Stimulated activated CD8-positive, alpha-beta memory T cell treated with anti-CD3 and anti-CD28 coated beads, Interleukin-15, amount 100 ng/mL, for 1 hour (primary cell): ENCODE measurements around the gene VANGL2.
"Not testable (repeated sequence)": the region's sequence is repeated elsewhere in the genome, so short reads cannot be mapped to it uniquely, and the experiment has no call there.

ENCODE experiments used
- DNase-seq: peaks from one replicate; pipeline ENCODE4 v3.0.0-alpha.2; 2020; ENCODE audit warnings: low read depth

VANGL2 gene

DNA sequence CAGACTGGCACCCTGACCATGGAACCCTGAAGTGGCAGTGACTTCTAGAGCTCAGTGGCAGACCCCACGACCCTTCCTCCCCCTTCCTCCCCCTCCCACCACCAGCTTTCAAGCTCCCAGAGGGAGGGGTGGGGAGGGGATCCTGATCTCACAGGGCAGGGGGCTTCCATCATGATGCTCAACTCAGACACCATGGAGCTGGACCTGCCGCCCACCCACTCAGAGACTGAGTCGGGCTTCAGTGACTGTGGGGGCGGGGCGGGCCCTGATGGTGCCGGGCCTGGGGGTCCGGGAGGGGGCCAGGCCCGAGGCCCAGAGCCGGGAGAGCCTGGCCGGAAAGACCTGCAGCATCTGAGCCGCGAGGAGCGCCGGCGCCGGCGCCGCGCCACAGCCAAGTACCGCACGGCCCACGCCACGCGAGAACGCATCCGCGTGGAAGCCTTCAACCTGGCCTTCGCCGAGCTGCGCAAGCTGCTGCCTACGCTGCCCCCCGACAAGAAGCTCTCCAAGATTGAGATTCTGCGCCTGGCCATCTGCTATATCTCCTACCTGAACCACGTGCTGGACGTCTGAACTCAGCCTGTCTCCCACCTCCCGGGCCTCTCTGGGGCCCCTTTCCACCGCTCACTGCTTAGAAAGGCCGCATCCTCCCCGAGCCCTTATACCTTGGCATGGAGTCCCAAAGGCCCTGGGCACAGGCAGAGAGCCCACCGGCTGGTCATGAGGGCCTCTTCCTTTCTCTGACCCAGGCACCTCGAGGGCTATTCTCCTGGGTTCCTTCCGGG is 29.6 kb upstream of the VANGL2 start:
- no peak for DNase-seq

DNA sequence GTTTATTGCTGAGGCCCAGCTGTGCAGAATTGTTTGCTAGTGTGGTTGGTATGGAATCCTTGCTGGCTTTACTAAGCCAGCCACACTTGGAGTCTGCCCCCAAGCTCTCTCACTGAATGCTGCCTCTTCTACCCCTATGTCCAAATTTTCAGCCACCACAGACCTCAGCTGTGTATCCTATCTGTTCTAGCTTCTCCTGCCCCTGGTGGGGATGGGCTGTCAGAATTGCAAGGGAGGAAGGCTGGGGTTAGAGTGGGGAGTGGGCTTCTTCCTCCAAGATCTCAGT is 29.1 kb upstream of the VANGL2 start:
- no peak for DNase-seq

DNA sequence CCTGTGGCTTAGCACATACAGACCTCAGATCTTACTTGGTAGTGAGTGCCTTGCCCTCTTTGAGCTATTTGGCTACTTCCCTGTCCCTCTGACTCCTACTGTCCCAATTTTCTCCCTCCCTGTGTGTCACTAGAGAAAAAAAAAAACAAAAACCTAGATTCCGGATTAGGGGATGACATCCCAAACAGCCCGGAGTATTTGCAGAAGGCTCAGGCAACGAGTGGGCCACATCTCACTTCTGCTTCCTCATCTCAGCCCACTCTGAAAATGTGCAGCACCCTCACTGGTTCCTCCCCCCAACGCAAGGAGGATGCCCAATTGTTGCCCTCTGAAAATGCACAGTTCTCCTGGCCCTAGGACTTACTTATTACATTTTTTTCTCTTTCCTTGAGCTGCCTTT is 28.6 kb upstream of the VANGL2 start:
- no peak for DNase-seq

DNA sequence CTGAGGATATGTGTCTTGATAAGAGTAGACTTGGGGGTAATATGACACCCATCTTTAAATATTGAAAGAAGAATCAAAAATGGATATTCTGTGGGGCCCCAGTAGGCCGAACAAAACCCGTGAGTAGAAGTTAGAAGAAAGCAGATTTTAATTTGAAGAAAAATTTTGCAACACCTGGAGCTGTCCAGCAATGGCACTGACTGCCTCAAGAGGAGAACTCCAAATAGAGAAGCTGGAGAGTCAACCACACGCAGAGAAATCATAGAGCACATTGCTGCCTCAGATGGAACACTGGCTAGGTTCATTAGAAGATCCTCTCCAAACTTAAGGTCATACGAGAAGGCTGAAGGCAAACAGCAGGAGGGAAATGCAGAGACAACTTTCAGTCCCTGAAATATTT is 26.7 kb upstream of the VANGL2 start:
- DNase-seq = no peak

DNA sequence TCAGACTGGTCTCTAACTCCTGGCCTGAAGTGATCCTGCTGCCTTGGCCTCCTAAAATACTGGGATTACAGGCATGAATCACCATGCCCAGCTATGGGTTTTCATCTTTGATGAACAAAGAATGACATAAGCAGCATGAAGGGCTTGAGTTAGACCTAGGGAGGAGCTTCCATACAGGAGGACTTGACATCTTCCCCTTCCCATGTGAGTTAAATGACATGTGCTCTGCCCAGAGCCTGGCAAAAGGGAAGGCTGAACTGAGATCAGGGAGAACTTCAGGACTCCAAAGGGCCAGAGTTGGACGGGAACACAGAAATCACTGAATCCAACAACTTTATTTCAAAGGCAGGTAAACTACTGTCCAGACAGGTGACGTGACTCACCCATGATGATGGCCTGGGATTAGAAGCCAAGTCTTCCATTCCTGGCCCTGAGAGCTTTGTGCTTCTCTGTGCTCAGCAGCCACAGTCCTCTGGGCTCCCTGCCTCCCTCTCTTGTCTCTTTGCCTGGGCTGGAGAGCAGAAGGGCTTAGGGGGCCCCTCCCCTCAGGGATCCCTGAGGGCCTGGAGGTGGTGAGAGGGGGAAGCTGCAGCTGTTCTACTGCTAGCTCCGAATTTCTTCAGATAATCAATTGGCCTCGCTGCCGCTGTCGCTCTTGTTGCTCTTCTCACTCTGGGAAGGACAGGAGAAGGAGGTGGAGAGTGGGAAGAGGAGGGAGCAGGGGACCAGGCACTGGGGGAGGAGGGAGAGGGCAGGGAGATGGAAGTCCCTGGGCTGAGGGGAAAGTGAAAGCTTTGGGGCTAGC is 25.9 kb upstream of the VANGL2 start:
- DNase-seq = no peak

DNA sequence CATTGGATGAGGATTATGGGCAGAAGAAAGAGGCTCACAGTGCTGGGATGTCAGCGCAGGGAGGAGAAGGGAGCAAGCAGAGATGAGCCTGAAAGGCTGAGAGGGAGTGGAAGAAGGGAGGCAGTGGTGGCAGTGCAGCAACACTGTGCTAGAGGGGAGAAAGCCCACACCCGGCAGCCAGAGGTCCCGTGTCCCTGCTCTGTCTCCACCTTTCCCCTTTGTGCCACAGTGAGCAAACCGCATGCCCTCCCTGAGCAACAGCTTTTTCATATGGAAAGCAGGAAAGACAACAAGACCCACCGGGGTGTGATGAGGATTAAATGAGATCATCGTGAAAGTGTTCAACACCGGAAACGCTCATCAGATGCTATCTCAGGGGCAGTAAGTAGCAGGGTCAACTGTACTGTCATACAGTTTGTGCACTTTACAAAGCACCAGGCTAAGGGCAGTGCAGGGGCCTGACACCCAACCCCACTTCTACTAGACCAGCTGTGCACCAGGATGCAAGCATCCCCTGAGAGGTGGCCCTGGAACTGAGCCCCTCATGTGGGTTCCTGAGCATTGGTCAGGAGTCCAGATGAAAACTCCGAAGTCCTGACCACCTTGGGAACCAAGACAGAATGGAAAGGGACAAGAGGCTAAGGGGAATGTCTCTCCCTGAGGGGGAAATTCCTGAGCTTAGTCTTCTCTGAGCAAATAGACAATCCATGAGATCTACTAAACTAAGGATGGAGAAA is 24.4 kb upstream of the VANGL2 start:
- DNase-seq = no peak

DNA sequence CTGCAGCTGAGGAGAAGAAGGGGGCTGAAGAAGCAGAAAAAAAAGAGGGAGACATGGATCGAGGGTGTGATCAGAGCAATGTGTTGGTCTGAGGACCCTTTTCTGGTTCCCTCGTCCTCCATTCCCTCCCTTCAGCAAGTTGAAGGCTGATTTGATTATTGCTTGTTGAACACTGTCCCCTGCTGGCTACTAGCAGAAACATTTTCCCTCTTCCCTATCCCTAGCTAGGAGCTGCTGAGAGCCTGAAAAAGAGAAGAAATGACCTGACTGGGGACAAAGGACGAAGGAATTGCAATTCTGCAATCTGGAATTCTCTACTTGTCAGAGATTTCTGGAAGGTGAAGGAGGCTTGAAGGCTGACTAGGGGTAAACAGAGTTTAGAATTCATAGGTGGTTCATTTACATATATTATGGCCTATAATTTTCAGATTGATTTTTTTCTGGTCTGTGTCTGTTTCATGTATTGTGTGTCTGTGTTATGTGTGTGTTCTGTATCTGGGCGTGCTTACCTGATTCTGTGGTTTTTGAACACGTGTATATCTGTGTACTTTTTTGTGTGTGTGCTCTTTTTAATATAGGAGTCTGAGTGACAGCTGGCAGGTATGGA is 23.7 kb upstream of the VANGL2 start:
- no peak for DNase-seq

DNA sequence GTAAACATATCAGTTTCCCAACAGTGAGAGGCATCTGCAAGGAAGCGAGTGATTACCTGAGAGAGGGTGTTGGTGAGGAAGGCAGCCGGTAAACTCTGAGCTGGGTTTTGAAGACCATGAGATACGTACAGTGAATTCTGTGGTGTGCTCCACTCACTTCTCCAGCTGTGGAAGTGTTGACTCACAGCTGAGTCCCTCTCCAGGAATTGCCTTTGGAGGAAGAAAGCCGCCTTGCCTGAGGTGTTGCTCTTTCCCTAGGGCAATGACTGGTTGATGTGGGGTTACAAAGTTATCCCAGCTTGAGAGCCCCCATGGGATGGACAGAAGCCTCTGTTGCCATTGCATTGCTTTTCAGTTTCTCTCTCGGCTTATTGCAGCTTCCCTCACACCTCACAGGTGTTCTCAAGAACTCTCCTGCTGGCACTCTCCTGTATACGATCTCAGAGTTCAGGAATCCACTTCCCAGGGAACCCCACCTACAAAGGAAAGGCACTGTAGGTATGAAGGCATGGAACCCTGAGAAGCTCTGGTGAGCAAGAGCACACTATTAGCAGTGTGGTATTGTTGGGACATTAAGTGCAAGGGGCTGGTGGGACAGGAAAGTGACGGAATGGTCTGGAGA is 22.7 kb upstream of the VANGL2 start:
- DNase-seq = no peak

DNA sequence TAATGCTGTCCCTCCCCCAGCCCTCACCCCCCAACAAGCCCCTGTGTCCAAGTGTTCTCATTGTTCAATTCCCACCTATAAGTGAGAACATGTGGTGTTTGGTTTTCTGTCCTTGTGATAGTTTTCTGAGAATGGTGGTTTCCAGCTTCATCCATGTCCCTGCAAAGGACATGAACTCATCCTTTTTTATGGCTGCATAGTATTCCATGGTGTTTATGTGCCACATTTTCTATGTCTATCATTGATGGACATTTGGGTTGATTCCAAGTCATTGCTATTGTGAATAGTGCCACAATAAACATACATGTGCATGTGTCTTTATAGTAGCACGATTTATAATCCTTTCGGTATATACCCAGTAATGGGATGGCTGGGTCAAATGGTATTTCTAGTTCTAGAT is 15.6 kb upstream of the VANGL2 start:
- not testable (repeated sequence) for DNase-seq

DNA sequence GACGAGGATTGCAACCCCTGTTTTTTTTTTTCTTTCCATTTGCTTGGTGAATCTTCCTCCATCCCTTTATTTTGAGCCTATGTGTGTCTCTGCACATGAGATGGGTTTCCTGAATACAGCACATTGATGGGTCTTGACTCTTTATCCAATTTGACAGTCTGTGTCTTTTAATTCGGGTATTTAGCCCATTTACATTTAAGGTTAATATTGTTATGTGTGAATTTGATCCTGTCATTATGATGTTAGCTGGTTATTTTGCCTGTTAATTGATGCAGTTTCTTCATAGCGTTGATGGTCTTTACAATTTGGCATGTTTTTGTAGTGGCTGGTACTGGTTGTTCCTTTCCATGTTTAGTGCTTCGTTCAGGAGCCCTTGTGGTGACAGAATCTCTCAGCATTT is 12.0 kb upstream of the VANGL2 start:
- not testable (repeated sequence) for DNase-seq

DNA sequence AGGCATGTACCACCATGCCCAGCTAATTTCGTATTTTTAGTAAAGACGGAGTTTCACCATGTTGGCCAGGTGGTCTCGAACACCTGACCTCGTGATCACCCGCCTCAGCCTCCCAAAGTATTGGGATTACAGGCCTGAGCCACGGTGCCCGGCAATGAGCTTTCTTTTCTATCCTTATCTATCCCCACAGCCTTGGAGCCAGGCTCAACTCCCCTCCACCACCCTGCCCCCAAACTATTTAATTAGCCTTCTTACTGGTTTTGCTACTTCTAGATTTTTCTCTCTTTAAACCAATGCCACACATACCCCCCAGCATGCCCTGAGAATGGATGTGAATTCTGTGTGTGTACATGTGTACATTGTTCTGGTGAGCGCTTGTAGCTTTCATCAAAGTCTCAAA is 5.7 kb upstream of the VANGL2 start:
- no peak for DNase-seq

DNA sequence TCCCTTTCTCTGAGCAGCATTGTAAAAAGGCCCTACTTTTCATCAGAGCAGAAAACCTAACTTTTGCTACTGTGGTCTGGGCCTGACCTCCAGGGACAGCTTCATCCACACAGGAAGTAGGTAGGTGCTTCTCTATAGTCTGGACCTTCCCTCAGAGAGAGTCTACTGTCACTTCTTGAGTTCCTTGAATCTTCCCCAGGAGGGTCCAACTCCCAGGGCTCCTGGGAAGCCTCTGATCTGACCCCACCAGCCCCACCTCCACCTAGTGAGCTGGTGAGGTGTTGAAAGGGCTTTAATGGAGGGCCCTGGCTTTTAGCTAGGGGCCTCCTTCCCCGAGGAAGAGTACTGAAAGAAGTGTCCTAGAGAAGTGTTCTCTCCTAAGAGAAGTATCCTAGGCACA is 2.7 kb upstream of the VANGL2 start:
- no peak for DNase-seq

DNA sequence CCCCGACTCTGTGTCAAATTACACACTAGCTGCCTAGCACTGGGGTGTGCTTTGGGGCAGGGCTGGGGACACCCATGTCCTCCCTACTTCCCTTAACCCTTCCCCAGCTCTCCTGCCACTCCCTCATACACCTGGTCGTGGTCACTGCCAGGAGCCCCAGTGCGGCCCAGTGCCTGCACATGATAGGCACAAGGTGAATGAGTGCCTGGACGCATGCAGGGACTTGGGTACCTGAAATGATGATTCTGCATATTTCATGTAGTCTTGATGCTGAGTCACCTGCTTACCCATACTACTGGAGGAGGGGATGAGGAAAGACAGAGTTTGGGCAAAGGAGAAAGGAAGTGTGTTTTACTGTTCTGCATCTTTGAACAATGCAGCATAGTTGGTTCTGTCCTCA is 1.5 kb upstream of the VANGL2 start:
- DNase-seq = no peak

DNA sequence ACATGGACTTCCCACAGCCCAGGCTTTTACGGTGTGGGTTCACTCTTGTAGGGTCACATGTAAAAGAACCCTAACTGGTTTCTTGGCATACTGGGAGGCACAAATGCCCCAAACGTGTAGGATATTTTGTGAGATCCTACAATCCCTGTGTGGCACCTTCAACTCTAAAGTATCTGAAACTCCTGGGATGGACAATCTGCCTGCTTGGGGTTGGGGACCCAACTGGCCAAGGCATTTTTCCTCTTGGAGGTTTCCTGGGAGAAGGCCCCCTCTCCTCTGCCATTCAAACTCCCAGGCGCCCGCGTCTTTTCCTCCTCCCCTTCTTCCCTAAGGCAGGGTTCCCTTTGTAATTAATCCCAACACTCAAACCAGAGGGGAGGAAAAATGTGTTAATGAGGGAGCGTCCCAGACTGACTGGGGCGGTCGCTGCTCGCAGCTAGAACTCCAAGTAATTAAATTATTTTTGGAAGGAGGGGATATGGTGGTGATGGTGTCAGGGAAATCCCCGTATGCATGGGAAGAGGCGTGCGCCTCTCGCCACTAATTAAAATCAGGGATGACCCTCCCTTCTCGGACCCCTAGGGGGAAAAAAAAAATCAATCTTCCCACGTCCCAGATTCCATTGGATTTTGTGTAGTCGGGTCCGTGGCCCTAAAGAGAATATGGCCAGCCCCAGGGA is 681 bp upstream of the VANGL2 start:
- no peak for DNase-seq

DNA sequence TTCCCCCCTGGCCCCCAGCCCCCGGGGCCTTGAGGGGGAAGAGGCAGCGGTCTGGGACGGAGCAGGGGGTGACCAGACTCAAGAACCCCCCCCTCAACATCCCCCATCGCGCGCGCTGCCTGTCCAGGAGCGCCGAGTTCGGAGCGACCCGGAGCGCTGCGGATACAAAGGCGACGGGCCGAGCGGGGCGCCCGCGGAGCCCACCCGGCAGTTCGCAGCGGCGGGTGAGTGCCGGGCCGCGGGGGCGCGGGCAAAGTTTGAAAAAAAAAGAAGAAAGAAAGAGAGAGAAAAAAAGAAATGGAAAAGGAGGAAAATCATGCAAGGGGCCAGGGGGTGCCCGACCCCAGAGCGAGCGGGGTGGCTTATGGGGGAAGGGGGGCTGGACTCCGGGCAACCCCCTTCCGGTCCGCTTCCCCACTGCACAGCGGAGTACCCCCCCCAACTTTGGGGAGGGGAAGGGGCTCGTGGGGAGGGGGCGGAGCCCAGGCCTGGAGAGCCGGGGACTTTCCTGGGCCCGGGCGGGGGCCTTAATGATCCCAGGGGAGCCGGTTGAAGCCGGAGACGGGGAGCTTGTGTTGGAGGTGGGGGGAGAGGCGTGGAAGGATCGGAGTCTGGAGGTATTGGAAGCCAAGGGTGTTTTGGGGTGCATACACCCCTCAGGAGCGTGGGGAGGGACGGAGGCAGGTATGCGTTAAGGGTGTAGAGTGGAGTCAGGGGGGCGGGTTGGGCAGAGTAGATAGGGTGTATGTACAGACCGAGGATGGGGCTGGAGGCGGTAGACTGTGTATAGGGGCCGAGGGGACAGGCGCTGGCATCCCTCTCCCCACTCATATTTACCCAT is 502 bp downstream of the VANGL2 start:
- DNase-seq = no peak

DNA sequence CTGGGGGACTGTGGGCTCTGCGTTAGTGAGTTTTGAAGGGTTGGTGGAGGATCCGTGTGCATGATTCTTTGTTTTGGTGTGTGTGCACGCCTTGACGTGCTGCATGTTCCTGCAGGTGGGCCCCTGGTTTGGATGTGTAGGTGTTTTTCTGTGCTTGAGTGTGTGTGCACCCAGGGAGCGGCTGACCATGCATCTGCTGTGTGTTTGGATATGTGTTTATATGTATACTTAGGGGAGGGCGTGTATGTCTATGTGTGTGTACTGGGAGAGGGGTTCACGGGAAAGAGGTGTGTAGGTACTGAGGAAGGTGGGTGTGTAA is 1.1 kb downstream of the VANGL2 start:
- no peak for DNase-seq

DNA sequence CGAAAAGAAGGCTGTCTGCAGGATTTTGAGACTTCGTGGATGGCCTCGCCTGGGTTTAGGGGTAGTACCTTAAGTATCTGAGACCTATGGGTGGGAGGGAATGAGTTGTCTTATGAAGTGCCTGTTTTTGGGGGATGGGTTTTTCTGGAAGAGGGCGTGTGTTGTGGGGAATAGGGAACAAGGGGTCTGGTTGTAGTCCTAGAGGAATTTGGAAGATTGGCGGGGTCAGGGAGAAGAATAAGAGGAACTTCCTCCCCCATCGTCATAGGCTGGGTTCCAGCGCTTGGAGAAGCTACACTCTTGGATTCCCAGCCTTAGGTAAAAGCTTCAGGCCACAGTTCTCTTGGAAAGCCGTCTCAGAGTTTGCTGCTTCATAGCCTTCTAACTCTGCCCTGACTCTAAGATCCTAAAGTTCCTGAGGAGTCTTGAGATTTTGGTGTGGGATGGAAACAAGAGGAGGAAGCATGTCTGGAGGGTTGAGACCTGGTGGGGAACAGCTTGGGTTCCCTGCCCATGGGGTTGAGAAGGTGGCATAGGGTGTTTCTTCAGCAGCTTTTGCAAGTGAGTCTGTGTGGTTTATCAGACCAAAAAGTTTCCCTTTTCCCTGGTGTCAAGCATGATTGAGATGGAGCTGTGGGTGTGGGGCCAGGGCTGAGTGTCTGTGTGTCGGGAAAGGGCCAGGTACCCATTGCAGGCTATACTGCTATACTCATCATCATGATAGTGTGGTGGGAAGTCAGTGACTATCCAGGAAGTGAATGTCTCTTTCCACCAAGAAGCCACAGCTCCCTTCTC is 1.8 kb downstream of the VANGL2 start:
- no peak for DNase-seq

DNA sequence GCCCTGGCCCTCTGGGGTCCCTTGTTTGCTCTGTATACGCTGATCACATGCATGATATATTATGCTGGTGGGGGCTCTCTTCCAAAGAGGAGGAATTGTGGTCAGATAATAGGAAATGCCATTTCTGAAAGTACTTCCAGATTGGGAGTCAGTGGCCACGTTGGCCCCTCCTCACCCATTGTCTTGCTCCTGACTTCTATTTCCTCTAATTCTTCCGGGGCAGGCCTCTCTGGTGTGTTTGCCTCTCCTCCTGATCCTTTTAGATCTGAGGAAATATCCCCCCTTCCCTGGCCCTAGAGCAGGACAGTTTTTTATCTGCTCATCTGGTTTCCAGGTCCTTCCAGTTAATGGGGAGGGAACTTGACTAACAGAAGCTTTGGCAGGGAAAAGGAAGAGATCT is 2.9 kb downstream of the VANGL2 start:
- no peak for DNase-seq

DNA sequence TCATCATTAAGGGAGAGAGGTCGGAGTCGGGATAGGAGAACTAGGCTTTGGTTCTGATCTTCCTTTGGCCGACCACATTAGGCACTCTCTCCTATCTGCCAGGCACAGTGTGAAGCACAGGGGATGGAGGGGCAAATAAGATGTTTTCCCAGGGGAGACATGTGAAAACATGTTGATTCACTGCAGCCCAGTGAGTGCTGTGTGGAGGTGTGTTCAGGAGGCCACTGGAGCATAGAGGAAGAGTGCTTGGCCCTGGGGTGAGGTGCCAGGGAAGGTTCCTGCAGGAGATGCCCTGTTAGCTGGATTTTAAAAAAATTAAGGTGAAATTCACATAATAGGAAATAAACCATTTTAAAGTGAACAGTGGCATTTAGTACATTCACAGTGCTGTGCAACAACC is 3.7 kb downstream of the VANGL2 start:
- DNase-seq = no peak

DNA sequence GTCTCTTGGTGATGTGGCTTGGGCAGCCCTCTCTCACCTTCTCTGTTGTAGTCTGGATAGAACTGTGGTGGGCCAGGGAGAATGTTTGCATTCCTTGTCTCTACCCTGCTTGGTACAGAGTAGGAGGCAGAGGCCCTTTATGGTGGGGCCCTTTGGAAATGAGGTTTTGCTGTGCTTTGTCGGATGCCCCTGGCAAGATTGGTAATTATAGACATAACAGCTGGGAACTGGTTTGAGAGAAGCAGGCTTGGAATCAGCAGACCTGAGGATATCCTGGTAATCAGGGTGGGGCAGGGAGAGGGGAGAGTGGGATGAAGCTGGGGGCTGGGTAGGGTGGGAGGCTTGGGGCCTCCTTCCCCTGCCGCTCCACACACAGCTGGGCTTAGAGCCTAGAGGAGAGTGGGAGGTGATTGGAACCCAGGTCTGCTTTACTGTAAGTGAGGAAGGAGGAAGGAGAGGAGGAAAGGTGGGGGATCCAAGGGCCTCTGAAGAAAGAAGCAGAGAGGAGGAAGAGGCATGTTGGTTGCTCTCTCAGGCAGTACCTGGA is 5.0 kb downstream of the VANGL2 start:
- no peak for DNase-seq
